Neural progenitor cell (in vitro differentiated cells): ENCODE data around the gene ATRN.
"Not testable (repeated sequence)": the region's sequence is repeated elsewhere in the genome, so short reads cannot be mapped to it uniquely, and the experiment has no call there.

ENCODE experiments used
- CTCF ChIP-seq: fragments of 200-600 bp; sonication (generic); IDR thresholded peaks from 2 replicates; pipeline ENCODE4 v1.5.1; 2017; ENCODE audit warnings: antibody characterized with exemption, mild to moderate bottlenecking
- EZH2 ChIP-seq: fragments of 200-600 bp; sonication (generic); IDR thresholded peaks from 2 replicates; pipeline ENCODE4 v1.6.1; 2017; ENCODE audit warnings: antibody characterized with exemption, mild to moderate bottlenecking, moderate library complexity
- EZH2phosphoT487 ChIP-seq: fragments of 200-600 bp; sonication (generic); IDR thresholded peaks from 2 replicates; pipeline ENCODE4 v1.6.1; 2017; ENCODE audit warnings: antibody characterized with exemption

GRCh38 chr20:3615171-3615840, 144.5 kb downstream of the ATRN start:
- not testable (repeated sequence) for TF ChIP-seq CTCF, EZH2, EZH2phosphoT487
